Measurements from ENCODE around the gene CNGA3. TPM values are rescaled to one million over a fixed set of nuclear protein-coding genes. Genes with fewer than 3 reads are reported as not detected.
A peak's percentile ranks its signal among the peaks of the same experiment; 100 is the strongest.

Gene CNGA3
- total RNA-seq, 4 donors from 2014 or later = 0.44 to 0.57 (median 0.48) TPM; not detected in 1

DNA sequence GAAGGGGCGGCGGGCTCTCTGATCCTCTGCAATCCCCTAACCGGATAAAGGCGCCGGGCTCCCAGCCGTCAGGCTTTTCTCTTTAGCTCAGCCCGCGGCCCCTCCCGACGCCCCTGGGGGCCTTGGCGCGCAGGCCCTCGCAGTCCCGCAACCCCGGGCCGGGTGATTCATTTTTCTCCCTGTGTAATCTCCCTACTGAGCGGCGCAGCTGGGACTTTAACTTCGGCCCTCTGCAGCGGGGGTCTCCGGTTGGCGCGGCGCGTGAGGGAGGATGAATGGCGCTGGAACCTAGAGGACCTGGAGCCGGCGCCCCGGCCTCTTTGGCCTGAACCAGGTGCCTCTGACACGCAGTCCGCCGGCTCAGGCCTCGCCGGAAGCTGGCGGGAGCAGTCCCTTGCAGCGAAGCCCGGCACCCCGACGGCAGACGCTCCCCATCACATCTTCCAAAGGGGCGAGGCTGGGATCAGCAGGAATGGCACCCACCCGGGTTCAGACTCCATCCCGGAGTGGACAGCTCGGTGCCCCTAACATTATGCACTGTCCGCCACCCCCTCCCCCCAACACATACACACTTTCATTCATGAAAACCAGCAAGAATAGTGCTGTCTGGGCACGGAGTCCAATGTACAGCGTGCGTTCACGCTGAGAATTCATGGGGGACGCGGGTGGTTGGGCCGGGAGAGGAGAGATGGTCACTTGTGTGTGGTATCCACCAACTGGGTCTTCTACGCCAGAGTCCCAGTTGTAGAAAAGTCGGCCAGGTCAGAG, 1.2 kb downstream of the CNGA3 start:
- TF ChIP-seq POLR2A (IDR thresholded peaks at IDR 0.05) = no peak
- TF ChIP-seq, protein P1, sequence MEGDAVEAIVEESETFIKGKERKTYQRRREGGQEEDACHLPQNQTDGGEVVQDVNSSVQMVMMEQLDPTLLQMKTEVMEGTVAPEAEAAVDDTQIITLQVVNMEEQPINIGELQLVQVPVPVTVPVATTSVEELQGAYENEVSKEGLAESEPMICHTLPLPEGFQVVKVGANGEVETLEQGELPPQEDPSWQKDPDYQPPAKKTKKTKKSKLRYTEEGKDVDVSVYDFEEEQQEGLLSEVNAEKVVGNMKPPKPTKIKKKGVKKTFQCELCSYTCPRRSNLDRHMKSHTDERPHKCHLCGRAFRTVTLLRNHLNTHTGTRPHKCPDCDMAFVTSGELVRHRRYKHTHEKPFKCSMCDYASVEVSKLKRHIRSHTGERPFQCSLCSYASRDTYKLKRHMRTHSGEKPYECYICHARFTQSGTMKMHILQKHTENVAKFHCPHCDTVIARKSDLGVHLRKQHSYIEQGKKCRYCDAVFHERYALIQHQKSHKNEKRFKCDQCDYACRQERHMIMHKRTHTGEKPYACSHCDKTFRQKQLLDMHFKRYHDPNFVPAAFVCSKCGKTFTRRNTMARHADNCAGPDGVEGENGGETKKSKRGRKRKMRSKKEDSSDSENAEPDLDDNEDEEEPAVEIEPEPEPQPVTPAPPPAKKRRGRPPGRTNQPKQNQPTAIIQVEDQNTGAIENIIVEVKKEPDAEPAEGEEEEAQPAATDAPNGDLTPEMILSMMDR (IDR thresholded peaks at IDR 0.05) = no peak
- intact Hi-C loops (cut with DNase I) = no loop called here
- Histone ChIP-seq H3K27me3 (peaks cover 17 to 93% (median 28%) of the 10 kb centered on the region in 4 donors), H3K36me3 (no peaks in the 10 kb centered on the region), H3K27ac (no peak overlapping the region), H3K4me1 (peaks cover 7 to 19% (median 12%) of the 10 kb centered on the region in 3 donors), H3K9me3 (no peaks in the 10 kb centered on the region), H3K4me3 (peak overlapping the region in 1 of 4 donors; percentile 53)
- 15% methylated on average over 15 of the region's 54 CpGs; no CpG with 5 or more reads in 1 of the 2 donors for WGBS, 2 donors
- DNase-seq = no peak

DNA sequence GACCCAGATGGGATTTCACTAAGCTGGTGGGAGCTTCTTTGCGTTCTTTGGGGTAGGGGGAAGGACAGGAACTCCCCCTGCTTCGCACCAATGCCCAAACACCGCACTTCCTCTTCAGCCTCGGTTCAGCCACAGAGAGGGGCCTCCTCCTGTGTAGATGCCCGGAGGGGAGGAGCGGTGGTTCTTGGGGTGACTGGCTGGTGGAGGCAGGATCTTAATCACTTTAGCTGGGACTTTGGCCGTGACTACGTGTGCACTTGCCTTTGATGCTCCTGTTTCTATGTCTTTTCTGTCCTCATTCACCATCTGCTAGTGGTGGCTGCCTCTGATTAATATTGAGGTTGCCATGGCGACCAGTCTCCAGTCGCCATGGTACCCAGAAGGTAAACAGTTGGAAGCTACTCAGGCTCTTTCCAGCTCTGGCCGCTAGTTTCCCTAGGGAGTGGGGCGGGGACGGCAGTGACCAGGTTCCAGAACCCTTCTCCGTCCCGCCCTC, 1.9 kb downstream of the CNGA3 start:
- peaks cover 17 to 92% (median 28%) of the 10 kb centered on the region in 4 donors for H3K27me3 ChIP-seq
- peaks cover 7 to 19% (median 12%) of the 10 kb centered on the region in 3 donors for H3K4me1 ChIP-seq
- no peak for DNase-seq
- no peak overlapping the region for H3K4me3 ChIP-seq
- 10 to 22% methylated on average over 10 to 15 of the region's 15 CpGs for WGBS, 2 donors
- intact Hi-C loops (cut with DNase I) = no loop called here
- TF ChIP-seq, protein P1 (IDR thresholded peaks at IDR 0.05) = no peak
- no peak for TF ChIP-seq POLR2A (IDR thresholded peaks at IDR 0.05)
- H3K9me3 ChIP-seq = no peaks in the 10 kb centered on the region
- no peaks in the 10 kb centered on the region for H3K36me3 ChIP-seq
- no peak overlapping the region for H3K27ac ChIP-seq

DNA sequence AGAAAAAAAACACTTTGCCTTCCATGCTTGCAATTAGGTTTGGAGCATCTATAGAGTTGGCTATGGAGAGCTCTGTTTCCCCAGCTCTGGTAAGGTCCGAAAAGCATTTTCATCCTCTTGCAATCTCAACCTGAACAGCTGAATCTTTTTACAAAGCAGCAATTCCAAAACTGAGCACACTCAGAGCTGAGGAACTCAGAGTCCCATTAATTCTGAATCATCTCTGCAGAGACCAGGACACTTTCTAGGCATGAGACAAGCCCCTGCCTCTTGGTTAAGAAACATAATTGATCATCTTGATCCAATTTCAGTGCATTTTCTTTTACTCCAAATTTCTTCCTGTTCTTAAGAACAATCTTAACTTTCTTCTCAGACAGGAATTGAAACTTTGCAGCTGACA, 4.2 kb downstream of the CNGA3 start:
- intact Hi-C loops (cut with DNase I) = no loop called here
- Histone ChIP-seq H3K9me3 (no peaks in the 10 kb centered on the region), H3K4me1 (peaks cover 7 to 19% (median 12%) of the 10 kb centered on the region in 3 donors), H3K27me3 (peaks cover 17 to 71% (median 28%) of the 10 kb centered on the region in 4 donors), H3K36me3 (no peaks in the 10 kb centered on the region), H3K27ac (no peak overlapping the region), H3K4me3 (no peak overlapping the region)
- no peak for TF ChIP-seq POLR2A (IDR thresholded peaks at IDR 0.05)
- TF ChIP-seq, protein P1 (IDR thresholded peaks at IDR 0.05) = no peak
- 91 to 92% methylated on average over 1 of the region's 1 CpG for WGBS, 2 donors
- no peak for DNase-seq

DNA sequence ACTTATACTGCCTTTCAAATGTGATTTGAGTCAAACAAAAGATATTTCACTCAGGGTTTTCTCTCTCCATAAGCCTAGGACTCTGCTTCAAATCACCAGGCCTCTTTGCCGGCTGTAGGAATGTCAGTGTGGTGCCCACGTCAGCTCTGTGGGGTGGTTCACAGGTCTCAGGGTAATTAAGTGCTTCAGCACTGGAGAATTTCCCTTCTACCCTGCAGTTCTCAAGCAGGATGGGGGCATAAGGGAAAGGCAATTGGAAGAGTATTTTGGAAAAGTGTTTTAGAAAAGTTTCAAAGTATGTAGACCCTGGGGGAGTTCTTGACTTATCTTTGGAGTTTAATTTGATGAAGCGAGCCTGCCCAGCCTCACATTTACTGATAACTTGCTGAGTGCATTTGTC, 9.6 kb downstream of the CNGA3 start:
- 57 to 83% methylated on average over 2 of the region's 3 CpGs for WGBS, 2 donors
- H3K27ac ChIP-seq = no peak overlapping the region
- DNase-seq = no peak
- no peak overlapping the region for H3K4me3 ChIP-seq
- H3K9me3 ChIP-seq = no peaks in the 10 kb centered on the region
- peaks cover 0 to 31% (median 0%) of the 10 kb centered on the region in 4 donors for H3K27me3 ChIP-seq
- no peaks in the 10 kb centered on the region for H3K4me1 ChIP-seq
- intact Hi-C loops (cut with DNase I) = no loop called here
- no peaks in the 10 kb centered on the region for H3K36me3 ChIP-seq
- TF ChIP-seq, protein P1 (IDR thresholded peaks at IDR 0.05) = no peak
- no peak for TF ChIP-seq POLR2A (IDR thresholded peaks at IDR 0.05)

DNA sequence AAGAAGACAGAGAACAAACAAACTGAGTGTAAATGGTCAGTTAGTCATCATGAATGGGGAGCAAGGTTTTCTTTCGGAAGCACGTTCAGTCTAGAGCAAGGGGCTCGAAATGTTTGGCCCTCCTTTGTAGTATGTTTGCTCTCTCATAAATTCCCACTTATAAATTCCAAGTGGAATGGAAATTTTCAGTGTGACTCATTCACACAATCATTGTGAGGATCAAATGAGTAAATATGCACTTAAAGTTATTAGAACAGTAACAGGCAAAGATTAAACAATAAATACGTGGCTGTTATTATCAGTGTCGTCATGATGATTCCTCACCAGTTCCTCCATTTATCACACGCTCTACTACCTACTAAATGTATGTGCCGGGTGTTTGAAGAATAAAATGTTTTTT, 10.5 kb downstream of the CNGA3 start:
- peaks cover 0 to 25% (median 0%) of the 10 kb centered on the region in 4 donors for H3K27me3 ChIP-seq
- H3K27ac ChIP-seq = no peak overlapping the region
- H3K4me1 ChIP-seq = no peaks in the 10 kb centered on the region
- intact Hi-C loops (cut with DNase I) = no loop called here
- no peak for DNase-seq
- H3K9me3 ChIP-seq = no peaks in the 10 kb centered on the region
- H3K36me3 ChIP-seq = no peaks in the 10 kb centered on the region
- no peak overlapping the region for H3K4me3 ChIP-seq
- WGBS, 2 donors = 47 to 61% methylated on average over 7 of the region's 7 CpGs
- TF ChIP-seq, protein P1 (IDR thresholded peaks at IDR 0.05) = no peak
- TF ChIP-seq POLR2A (IDR thresholded peaks at IDR 0.05) = no peak
